Spleen (tissue), 7 donors: ENCODE measurements around the gene H6PD.

Experiments
- CTCF ChIP-seq, 11 experiments: fragments of 200-600 bp in 7 of 11; fragments of 450-650 bp in 4 of 11; sonication (generic) in 4 of 11; IDR thresholded peaks in 8 of 11; conservative IDR thresholded peaks in 3 of 11; 1 replicate in 7 of 11; 2 replicates in 4 of 11; pipeline versions ENCODE4 v1.4.0 to v1.8.0; 2016 to 2021; ENCODE audit warnings: antibody characterized with exemption in 11 of 11, inconsistent platforms in 4 of 11, mild to moderate bottlenecking in 1 of 11
- POLR2A ChIP-seq, 3 donors: fragments of 450-650 bp; IDR thresholded peaks; one replicate each; pipeline ENCODE4 v1.5.1; 2017; ENCODE audit warnings: antibody characterized with exemption in 3 of 3, mild to moderate bottlenecking in 1 of 3
- donor health status: DM: no; HTN: no; CAD: no; lungs with moderate emphysema.
- donor health status: DM: no; HTN: no; CAD: no.
- donor health status: DM: no; HTN: no; CAD: no.

GRCh38 chr1:9200441-9200840 is 34.1 kb upstream of the H6PD start:
- TF ChIP-seq POLR2A (IDR thresholded peaks at IDR 0.05) = no peak
- TF ChIP-seq CTCF (IDR thresholded peaks at IDR 0.05 in 8 of 11, conservative IDR thresholded peaks at IDR 0.05 in 3 of 11) = no peak
